Neural progenitor cell (in vitro differentiated cells): ENCODE data around the gene SSBP2.

Experiments
- CTCF ChIP-seq: fragments of 200-600 bp; sonication (generic); IDR thresholded peaks from 2 replicates; pipeline ENCODE4 v1.5.1; 2017; ENCODE audit warnings: antibody characterized with exemption, mild to moderate bottlenecking
- EZH2 ChIP-seq: fragments of 200-600 bp; sonication (generic); IDR thresholded peaks from 2 replicates; pipeline ENCODE4 v1.6.1; 2017; ENCODE audit warnings: antibody characterized with exemption, mild to moderate bottlenecking, moderate library complexity
- EZH2phosphoT487 ChIP-seq: fragments of 200-600 bp; sonication (generic); IDR thresholded peaks from 2 replicates; pipeline ENCODE4 v1.6.1; 2017; ENCODE audit warnings: antibody characterized with exemption

GRCh38 chr5:81590498-81591384 is 160.2 kb downstream of the SSBP2 start:
- TF ChIP-seq CTCF (no peak), EZH2phosphoT487 (no peak), EZH2 (no peak)
